PC-9 (cell line): ENCODE data around the gene SH3GL2. TPM values are rescaled to one million over a fixed set of nuclear protein-coding genes. Genes with fewer than 3 reads are reported as not detected.

Experiments used
- BruUV-seq: library from RNA; stranded (reverse); fragments of 400-500 nt; replicated peaks from 2 replicates; lab custom pipeline; 2021; lab: Mats Ljungman, UMichigan
- CTCF ChIA-PET: fragments of 300-600 bp; sonication (Branson Sonifier 250); formaldehyde crosslinking; loops from one replicate; lab custom pipeline; 2022; ENCODE audit warnings: antibody characterized with exemption; lab: Charles Lee
- POLR2A ChIA-PET: fragments of 300-600 bp; sonication (Branson Sonifier 250); formaldehyde crosslinking; loops from one replicate; lab custom pipeline; 2022; ENCODE audit warnings: antibody characterized with exemption; ENCODE audit not compliant: unreplicated experiment; lab: Charles Lee
- DNase-seq, 2 experiments: peaks; one replicate each; pipeline versions ENCODE4 v3.0.0 to v3.0.0-alpha.2; 2015 to 2022; ENCODE audit warnings: mixed read lengths in 1 of 2
- H2AFZ ChIP-seq: fragments of 200-600 bp; sonication (generic); 2 replicates; pipeline ENCODE4 v1.8.1; 2017; ENCODE audit warnings: antibody characterized with exemption
- H3F3A ChIP-seq: fragments of 200-600 bp; sonication (generic); 2 replicates; pipeline ENCODE4 v1.8.1; 2017; ENCODE audit warnings: antibody characterized with exemption, mild to moderate bottlenecking, low read depth; ENCODE audit not compliant: insufficient read depth
- H3K27ac ChIP-seq: fragments of 200-600 bp; sonication (generic); 2 replicates; pipeline ENCODE4 v1.6.1; 2016; ENCODE audit warnings: mixed run types
- H3K27me3 ChIP-seq: fragments of 200-600 bp; sonication (generic); 2 replicates; pipeline ENCODE4 v1.6.1; 2016; ENCODE audit warnings: low read depth, mixed run types; ENCODE audit not compliant: insufficient read depth
- H3K36me3 ChIP-seq: fragments of 200-600 bp; sonication (generic); 2 replicates; pipeline ENCODE4 v1.6.1; 2016; ENCODE audit warnings: low read depth, mixed run types
- H3K4me1 ChIP-seq: fragments of 200-600 bp; sonication (generic); replicated peaks from 2 replicates; pipeline ENCODE4 v1.6.1; 2016; ENCODE audit warnings: mixed run types; ENCODE audit not compliant: insufficient read depth
- H3K4me2 ChIP-seq: fragments of 200-600 bp; sonication (generic); 2 replicates; pipeline ENCODE4 v1.6.1; 2017; ENCODE audit warnings: mixed run types
- H3K4me3 ChIP-seq: fragments of 200-600 bp; sonication (generic); 2 replicates; pipeline ENCODE4 v1.6.1; 2016; ENCODE audit warnings: mixed run types
- H3K79me2 ChIP-seq: fragments of 200-600 bp; sonication (generic); 2 replicates; pipeline ENCODE4 v1.6.1; 2017; ENCODE audit warnings: low read depth, mixed run types
- H3K9me2 ChIP-seq: fragments of 200-600 bp; sonication (generic); 2 replicates; pipeline ENCODE4 v1.8.1; 2017; ENCODE audit warnings: mild to moderate bottlenecking; ENCODE audit not compliant: insufficient read depth
- H3K9me3 ChIP-seq: fragments of 200-600 bp; sonication (generic); 2 replicates; pipeline ENCODE4 v1.8.1; 2016; ENCODE audit warnings: low read depth; ENCODE audit not compliant: insufficient read depth
- H4K20me1 ChIP-seq: fragments of 200-600 bp; sonication (generic); 2 replicates; pipeline ENCODE4 v1.8.1; 2017; ENCODE audit not compliant: insufficient read depth
- EZH2 ChIP-seq: fragments of 200-600 bp; sonication (generic); IDR thresholded peaks from 2 replicates; pipeline ENCODE4 v1.8.0; 2017; ENCODE audit warnings: antibody characterized with exemption, low read depth
- intact Hi-C: fragments of 100-400 bp; cut with micrococcal nuclease; formaldehyde crosslinking; loops from one replicate; pipeline ENCODE4 v1.10.0; 2022; ENCODE audit not compliant: unreplicated experiment
- total RNA-seq: library from RNA; stranded (reverse); gene quantifications from 2 replicates; pipeline ENCODE4 v1.2.3, GENCODE V29; 2021
- TF ChIP-seq, protein P1 (sequence below): fragments of 200-600 bp; sonication (generic); conservative IDR thresholded peaks from 2 replicates; pipeline ENCODE4 v1.6.1; 2017; ENCODE audit warnings: mixed run types, antibody characterized with exemption, mild to moderate bottlenecking, moderate library complexity

The SH3GL2 gene
- total RNA-seq, 1 experiment from 2014 or later, result not detected

DNA sequence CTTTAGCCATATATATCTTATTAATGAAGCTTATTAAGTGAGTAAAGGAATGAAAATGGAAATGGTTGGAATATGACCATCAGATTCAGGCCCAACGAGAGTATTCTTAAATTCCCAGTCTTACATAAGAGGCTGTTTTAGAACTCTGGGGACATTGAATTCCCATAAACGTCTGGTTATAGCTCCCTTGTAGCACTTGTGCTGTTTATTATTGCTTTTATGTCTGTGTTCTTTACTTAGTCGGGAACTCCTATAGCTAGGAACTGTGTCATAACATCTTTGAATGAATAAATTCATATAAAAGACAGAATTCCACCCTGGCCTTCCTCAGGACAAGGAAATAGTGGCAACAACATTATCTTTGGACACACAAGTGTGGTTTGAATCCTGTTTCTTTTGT, 58.4 kb downstream of the SH3GL2 start:
- Histone ChIP-seq H3K4me3 (no peak overlapping the region), H3K4me1 (no peaks in the 10 kb centered on the region), H3K79me2 (no peaks in the 10 kb centered on the region), H2AFZ (no peak overlapping the region), H3K9me2 (no peaks in the 10 kb centered on the region), H3K9me3 (no peaks in the 10 kb centered on the region), H3K27me3 (no peaks in the 10 kb centered on the region), H3K36me3 (no peaks in the 10 kb centered on the region), H3K27ac (no peak overlapping the region), H3K4me2 (no peak overlapping the region), H3F3A (no peaks in the 10 kb centered on the region), H4K20me1 (no peaks in the 10 kb centered on the region)
- ChIA-PET CTCF (no interaction called here), POLR2A (no interaction called here)
- BruUV-seq, result no TSS peak
- intact Hi-C loops, result no loop called here
- TF ChIP-seq, protein P1, sequence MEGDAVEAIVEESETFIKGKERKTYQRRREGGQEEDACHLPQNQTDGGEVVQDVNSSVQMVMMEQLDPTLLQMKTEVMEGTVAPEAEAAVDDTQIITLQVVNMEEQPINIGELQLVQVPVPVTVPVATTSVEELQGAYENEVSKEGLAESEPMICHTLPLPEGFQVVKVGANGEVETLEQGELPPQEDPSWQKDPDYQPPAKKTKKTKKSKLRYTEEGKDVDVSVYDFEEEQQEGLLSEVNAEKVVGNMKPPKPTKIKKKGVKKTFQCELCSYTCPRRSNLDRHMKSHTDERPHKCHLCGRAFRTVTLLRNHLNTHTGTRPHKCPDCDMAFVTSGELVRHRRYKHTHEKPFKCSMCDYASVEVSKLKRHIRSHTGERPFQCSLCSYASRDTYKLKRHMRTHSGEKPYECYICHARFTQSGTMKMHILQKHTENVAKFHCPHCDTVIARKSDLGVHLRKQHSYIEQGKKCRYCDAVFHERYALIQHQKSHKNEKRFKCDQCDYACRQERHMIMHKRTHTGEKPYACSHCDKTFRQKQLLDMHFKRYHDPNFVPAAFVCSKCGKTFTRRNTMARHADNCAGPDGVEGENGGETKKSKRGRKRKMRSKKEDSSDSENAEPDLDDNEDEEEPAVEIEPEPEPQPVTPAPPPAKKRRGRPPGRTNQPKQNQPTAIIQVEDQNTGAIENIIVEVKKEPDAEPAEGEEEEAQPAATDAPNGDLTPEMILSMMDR, result no peak
- TF ChIP-seq EZH2, result no peak
- DNase-seq, result no peak

DNA sequence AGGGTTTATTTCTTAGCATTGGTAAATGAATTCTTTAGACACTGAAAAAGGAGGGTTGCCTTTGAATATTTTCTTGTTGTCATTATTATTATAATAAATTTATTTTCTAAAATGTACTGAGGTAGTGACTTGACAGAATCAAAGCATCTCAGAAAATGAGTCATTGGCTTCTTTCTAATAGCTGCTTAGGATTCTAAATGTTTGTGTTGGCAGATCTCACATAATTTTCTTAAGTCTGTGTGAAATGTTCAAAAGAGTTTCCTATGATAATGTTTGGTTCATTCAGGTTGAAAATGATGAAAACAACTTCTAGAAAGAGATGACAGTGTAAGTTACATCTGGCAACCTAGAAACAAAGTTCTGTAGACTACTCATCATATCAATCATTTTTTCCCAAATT, 69.7 kb downstream of the SH3GL2 start:
- Histone ChIP-seq H3K4me1 (no peaks in the 10 kb centered on the region), H3K27ac (no peak overlapping the region), H3K27me3 (no peaks in the 10 kb centered on the region), H3K9me3 (no peaks in the 10 kb centered on the region), H3K4me3 (no peak overlapping the region), H3K9me2 (no peaks in the 10 kb centered on the region), H3K36me3 (no peaks in the 10 kb centered on the region), H2AFZ (no peak overlapping the region), H3K79me2 (no peaks in the 10 kb centered on the region), H3F3A (no peaks in the 10 kb centered on the region), H3K4me2 (no peak overlapping the region), H4K20me1 (no peaks in the 10 kb centered on the region)
- BruUV-seq, result no TSS peak
- POLR2A ChIA-PET, result no interaction called here
- CTCF ChIA-PET, result no interaction called here
- TF ChIP-seq, protein P1, result no peak
- no peak for TF ChIP-seq EZH2
- DNase-seq, result no peak
- intact Hi-C loops, result no loop called here

DNA sequence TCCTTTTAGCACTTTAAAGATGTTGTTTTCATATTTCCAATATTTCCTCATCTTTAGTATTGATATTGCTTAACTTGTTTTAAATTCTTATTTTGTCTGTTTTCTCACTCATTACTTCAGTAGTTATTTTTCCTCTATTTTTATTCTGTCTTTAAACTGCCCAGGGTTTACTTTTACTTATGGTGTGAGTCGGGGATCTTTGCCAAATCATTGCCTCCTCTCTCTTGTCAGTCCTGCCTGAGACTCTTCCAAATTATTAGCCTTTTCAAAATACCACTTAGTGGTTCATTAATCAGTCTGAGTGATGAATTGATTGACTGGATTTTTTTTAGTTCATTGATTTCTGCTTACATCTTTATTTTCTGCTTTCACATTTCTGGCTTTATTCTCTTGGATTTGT, 72.9 kb downstream of the SH3GL2 start:
- Histone ChIP-seq H3K4me2 (no peak overlapping the region), H3K79me2 (no peaks in the 10 kb centered on the region), H3K27me3 (no peaks in the 10 kb centered on the region), H2AFZ (no peak overlapping the region), H3K36me3 (no peaks in the 10 kb centered on the region), H3F3A (no peaks in the 10 kb centered on the region), H4K20me1 (no peaks in the 10 kb centered on the region), H3K9me2 (no peaks in the 10 kb centered on the region), H3K27ac (no peak overlapping the region), H3K9me3 (no peaks in the 10 kb centered on the region), H3K4me3 (no peak overlapping the region), H3K4me1 (no peaks in the 10 kb centered on the region)
- ChIA-PET CTCF (no interaction called here), POLR2A (no interaction called here)
- TF ChIP-seq, protein P1, result no peak
- TF ChIP-seq EZH2, result no peak
- intact Hi-C loops, result no loop called here
- BruUV-seq, result no TSS peak
- no peak for DNase-seq
